ENCODE measurements around the gene TRIM43B. TPM values are rescaled to one million over a fixed set of nuclear protein-coding genes. Genes with fewer than 3 reads are reported as not detected.
"Not testable (repeated sequence)": the region's sequence is repeated elsewhere in the genome, so short reads cannot be mapped to it uniquely, and the experiment has no call there.

The TRIM43B gene
- 0.63 TPM in 1 of 2 replicates, not detected in the other for total RNA-seq

GRCh38 chr2:95484654-95485053, at the start of gene TRIM43B:
Gene TRIM43B (minus strand): TSS chr2:95484754. CDS start chr2:95482714, 2,040 bp downstream.
- not testable (repeated sequence) for H3K36me3 ChIP-seq (ENCODE audit: control insufficient read depth, insufficient read depth, low read length); H3K27me3 ChIP-seq (ENCODE audit: control insufficient read depth, insufficient read depth, low read length); H3K4me3 ChIP-seq (ENCODE audit: low read depth, low read length); DNase-seq (ENCODE audit: low read depth)

GRCh38 chr2:95531254-95531771, 46.8 kb upstream of the TRIM43B start:
- no peak overlapping the region for H3K4me3 ChIP-seq (ENCODE audit: low read depth, low read length)
- H3K36me3 ChIP-seq (ENCODE audit: control insufficient read depth, insufficient read depth, low read length): no peaks in the 10 kb centered on the region
- no peak for DNase-seq (ENCODE audit: low read depth)
- TF ChIP-seq, protein P1, sequence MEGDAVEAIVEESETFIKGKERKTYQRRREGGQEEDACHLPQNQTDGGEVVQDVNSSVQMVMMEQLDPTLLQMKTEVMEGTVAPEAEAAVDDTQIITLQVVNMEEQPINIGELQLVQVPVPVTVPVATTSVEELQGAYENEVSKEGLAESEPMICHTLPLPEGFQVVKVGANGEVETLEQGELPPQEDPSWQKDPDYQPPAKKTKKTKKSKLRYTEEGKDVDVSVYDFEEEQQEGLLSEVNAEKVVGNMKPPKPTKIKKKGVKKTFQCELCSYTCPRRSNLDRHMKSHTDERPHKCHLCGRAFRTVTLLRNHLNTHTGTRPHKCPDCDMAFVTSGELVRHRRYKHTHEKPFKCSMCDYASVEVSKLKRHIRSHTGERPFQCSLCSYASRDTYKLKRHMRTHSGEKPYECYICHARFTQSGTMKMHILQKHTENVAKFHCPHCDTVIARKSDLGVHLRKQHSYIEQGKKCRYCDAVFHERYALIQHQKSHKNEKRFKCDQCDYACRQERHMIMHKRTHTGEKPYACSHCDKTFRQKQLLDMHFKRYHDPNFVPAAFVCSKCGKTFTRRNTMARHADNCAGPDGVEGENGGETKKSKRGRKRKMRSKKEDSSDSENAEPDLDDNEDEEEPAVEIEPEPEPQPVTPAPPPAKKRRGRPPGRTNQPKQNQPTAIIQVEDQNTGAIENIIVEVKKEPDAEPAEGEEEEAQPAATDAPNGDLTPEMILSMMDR (IDR thresholded peaks at IDR 0.05; ENCODE audit: insufficient read depth, low read length, poor library complexity, severe bottlenecking): no peak
- no peaks in the 10 kb centered on the region for H3K27me3 ChIP-seq (ENCODE audit: control insufficient read depth, insufficient read depth, low read length)

DNA sequence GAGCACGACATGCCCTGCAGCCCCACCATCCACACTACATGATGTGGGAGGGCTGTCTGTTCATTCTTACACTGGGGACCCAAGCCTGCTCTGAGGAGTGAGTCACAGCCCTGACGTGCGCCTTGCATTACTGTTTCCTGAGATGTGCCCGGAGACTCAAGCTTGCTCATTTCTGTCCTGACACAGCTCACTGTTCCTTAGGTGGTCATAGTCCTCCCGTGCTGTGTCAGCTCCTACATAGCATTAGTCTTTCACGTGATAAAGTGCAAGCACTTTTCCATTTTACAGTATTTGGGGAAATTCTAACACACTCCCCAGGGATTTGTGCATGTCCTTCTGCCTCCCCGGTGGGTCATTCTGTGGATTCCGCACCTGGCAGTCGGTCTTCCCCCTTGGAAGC, 46.2 kb upstream of the TRIM43B start:
- no peaks in the 10 kb centered on the region for H3K36me3 ChIP-seq (ENCODE audit: control insufficient read depth, insufficient read depth, low read length)
- TF ChIP-seq, protein P1 (IDR thresholded peaks at IDR 0.05; ENCODE audit: insufficient read depth, low read length, poor library complexity, severe bottlenecking): no peak
- no peaks in the 10 kb centered on the region for H3K27me3 ChIP-seq (ENCODE audit: control insufficient read depth, insufficient read depth, low read length)
- no peak for DNase-seq (ENCODE audit: low read depth)
- no peak overlapping the region for H3K4me3 ChIP-seq (ENCODE audit: low read depth, low read length)

GRCh38 chr2:95526360-95527341, 42.1 kb upstream of the TRIM43B start:
- H3K36me3 ChIP-seq (ENCODE audit: control insufficient read depth, insufficient read depth, low read length): no peaks in the 10 kb centered on the region
- no peak for DNase-seq (ENCODE audit: low read depth)
- TF ChIP-seq, protein P1 (IDR thresholded peaks at IDR 0.05; ENCODE audit: insufficient read depth, low read length, poor library complexity, severe bottlenecking): peak; percentile 33
- no peaks in the 10 kb centered on the region for H3K27me3 ChIP-seq (ENCODE audit: control insufficient read depth, insufficient read depth, low read length)
- peak overlapping the region; percentile 71 for H3K4me3 ChIP-seq (ENCODE audit: low read depth, low read length)

- Histone ChIP-seq H3K27me3 (ENCODE audit: control insufficient read depth, insufficient read depth, low read length) (no peaks in the 10 kb centered on the region), H3K4me3 (ENCODE audit: low read depth, low read length) (no peak overlapping the region), H3K36me3 (ENCODE audit: control insufficient read depth, insufficient read depth, low read length) (no peaks in the 10 kb centered on the region)
- TF ChIP-seq, protein P1 (IDR thresholded peaks at IDR 0.05; ENCODE audit: insufficient read depth, low read length, poor library complexity, severe bottlenecking): no peak
- DNase-seq (ENCODE audit: low read depth): no peak
Measured at GRCh38 chr2:95525294-95526035, 40.9 kb upstream of the TRIM43B start.

- no peak for DNase-seq (ENCODE audit: low read depth)
- H3K4me3 ChIP-seq (ENCODE audit: low read depth, low read length): no peak overlapping the region
- no peaks in the 10 kb centered on the region for H3K36me3 ChIP-seq (ENCODE audit: control insufficient read depth, insufficient read depth, low read length)
- TF ChIP-seq, protein P1 (IDR thresholded peaks at IDR 0.05; ENCODE audit: insufficient read depth, low read length, poor library complexity, severe bottlenecking): no peak
- no peaks in the 10 kb centered on the region for H3K27me3 ChIP-seq (ENCODE audit: control insufficient read depth, insufficient read depth, low read length)
Measured at GRCh38 chr2:95524195-95524594, 39.6 kb upstream of the TRIM43B start.
